Omental fat pad (tissue), 4 donors: ENCODE measurements around the gene HES1. TPM values are rescaled to one million over a fixed set of nuclear protein-coding genes. Genes with fewer than 3 reads are reported as not detected.

ENCODE experiments used
- ATAC-seq: fragments of 150-250 bp; one replicate; pipeline ENCODE4 v1.9.1; 2016; ENCODE audit warnings: mild to moderate bottlenecking, moderate library complexity; ENCODE audit not compliant: low FRiP score
- DNase-seq: peaks from one replicate; pipeline ENCODE4 v3.0.0-alpha.2; 2019; ENCODE audit warnings: low spot score
- CTCF ChIP-seq, 3 donors: fragments of 450-650 bp; IDR thresholded peaks; one replicate each; pipeline ENCODE4 v1.5.1; 2016 to 2017; ENCODE audit warnings: antibody characterized with exemption in 3 of 3, mild to moderate bottlenecking in 3 of 3, moderate library complexity in 2 of 3
- total RNA-seq, 4 donors: library from RNA; depleted of rRNA; stranded (reverse); fragments of >200 nt; gene quantifications; one replicate each; pipeline ENCODE4 v1.1.0, GENCODE V29; 2016

HES1 gene
- total RNA-seq, 4 donors from 2014 or later, result 8.3 to 23.9 (median 12.7) TPM

- TF ChIP-seq CTCF (IDR thresholded peaks at IDR 0.05), result no peak
- DNase-seq (no peak), ATAC-seq (no peak)
Measured at GRCh38 chr3:194164861-194165260, 28.9 kb downstream of the HES1 start.

GRCh38 chr3:194165271-194166018 lies 29.5 kb downstream of the HES1 start:
- TF ChIP-seq CTCF (IDR thresholded peaks at IDR 0.05), result no peak
- DNase-seq (no peak), ATAC-seq (no peak)

- DNase-seq (no peak), ATAC-seq (peak; percentile 63)
- no peak for TF ChIP-seq CTCF (IDR thresholded peaks at IDR 0.05)
Measured at GRCh38 chr3:194166682-194167479, 30.9 kb downstream of the HES1 start.

- DNase-seq, result no peak
- no peak for ATAC-seq
- no peak for TF ChIP-seq CTCF (IDR thresholded peaks at IDR 0.05)
Measured at GRCh38 chr3:194167480-194168282, 31.7 kb downstream of the HES1 start.

GRCh38 chr3:194168994-194169393 lies 33.0 kb downstream of the HES1 start:
- no peak for DNase-seq
- no peak for TF ChIP-seq CTCF (IDR thresholded peaks at IDR 0.05)
- no peak for ATAC-seq

- DNase-seq (no peak), ATAC-seq (no peak)
- no peak for TF ChIP-seq CTCF (IDR thresholded peaks at IDR 0.05)
Measured at GRCh38 chr3:194169595-194169994, 33.6 kb downstream of the HES1 start.
